Lower lobe of right lung (tissue), 2 donors: ENCODE data around the gene SARNP. TPM values are rescaled to one million over a fixed set of nuclear protein-coding genes. Genes with fewer than 3 reads are reported as not detected.

Experiments used
- ATAC-seq, 2 donors: fragments of 200-7000 bp; cut with Tn5 transposase; one replicate each; pipeline ENCODE4 v1.9.1; 2020 to 2022; ENCODE audit warnings: mild to moderate bottlenecking in 2 of 2, moderate library complexity in 2 of 2
- DNase-seq: peaks from one replicate; pipeline ENCODE4 v3.0.0-alpha.2; 2020
- H3K27ac ChIP-seq: fragments of 200-600 bp; one replicate; pipeline ENCODE4 v1.8.0; 2022
- H3K27me3 ChIP-seq: fragments of 200-600 bp; one replicate; pipeline ENCODE4 v1.8.0; 2022; ENCODE audit warnings: low read depth
- H3K36me3 ChIP-seq: fragments of 200-600 bp; one replicate; pipeline ENCODE4 v1.8.0; 2022; ENCODE audit warnings: mild to moderate bottlenecking
- H3K4me1 ChIP-seq: fragments of 200-600 bp; one replicate; pipeline ENCODE4 v1.8.0; 2022
- H3K4me3 ChIP-seq: fragments of 200-600 bp; one replicate; pipeline ENCODE4 v1.8.0; 2022; ENCODE audit warnings: mild to moderate bottlenecking
- H3K9me3 ChIP-seq: fragments of 200-600 bp; one replicate; pipeline ENCODE4 v1.8.0; 2022
- intact Hi-C: fragments of 100-400 bp; cut with DNase I; formaldehyde crosslinking; loops from one replicate; pipeline ENCODE4 v1.11.0; 2022
- total RNA-seq: library from RNA; stranded (reverse); fragmentation: NEBNext Ultra II Directional; extraction: Animal tissue kit (Norgen Biotek cat#: 25700); gene quantifications from one replicate; pipeline ENCODE4 v1.2.1, GENCODE V29; 2021
- TF ChIP-seq, protein P1 (sequence below): fragments of 200-600 bp; IDR thresholded peaks from one replicate; pipeline ENCODE4 v1.8.0; 2022; ENCODE audit warnings: antibody characterized with exemption, mild to moderate bottlenecking
- donor health status: DM: no; HTN: yes; CAD: no; lungs with severe emphysema.

Gene SARNP
- total RNA-seq, 1 donor from 2014 or later, result 40.1 TPM

DNA sequence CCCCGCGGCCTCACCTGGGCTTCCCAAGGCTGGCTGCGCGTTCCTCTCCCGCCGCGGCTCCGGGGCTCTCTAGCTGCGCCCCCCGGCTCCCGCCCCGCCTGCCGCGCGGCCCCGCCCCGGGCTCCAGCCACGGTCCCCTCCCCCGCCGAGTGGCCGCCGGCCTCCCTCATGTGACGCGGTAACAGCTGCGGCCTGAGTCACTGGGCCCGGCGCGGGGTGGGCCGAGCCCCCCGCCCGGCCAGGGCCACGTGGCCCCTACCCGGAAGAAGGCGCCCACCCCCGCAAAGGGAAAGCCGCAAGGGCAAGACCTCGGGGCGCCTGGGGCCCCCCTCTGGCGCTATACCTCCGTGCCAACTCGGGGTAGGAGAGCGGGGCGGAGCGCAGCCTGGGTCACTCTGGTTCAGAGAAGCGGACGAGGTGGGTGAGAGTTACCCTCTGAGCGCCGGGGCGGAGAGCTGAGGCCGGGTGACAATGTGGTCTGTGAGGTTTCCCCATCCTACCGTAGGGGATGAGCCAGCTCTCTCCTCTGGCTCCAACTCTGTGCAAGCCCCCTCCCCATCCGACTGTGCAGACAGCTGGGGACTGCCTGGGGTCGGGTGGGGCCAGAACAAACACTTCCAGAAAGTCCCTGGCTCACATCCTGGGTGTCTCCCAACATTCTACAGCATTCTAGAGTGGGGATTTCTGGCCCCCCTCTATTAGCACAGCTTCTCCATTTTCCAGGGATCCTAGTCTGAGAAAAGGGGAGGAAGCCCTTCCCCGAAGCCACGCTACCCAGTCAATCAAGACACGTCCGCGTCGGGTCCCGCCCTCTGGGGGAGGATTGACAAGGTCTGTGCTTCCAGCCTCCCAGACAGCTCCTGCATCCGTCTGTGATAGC, 88.3 kb downstream of the SARNP start, which contains the start of gene CD63:
Gene CD63, minus strand, starts transcription at position 71 of the 880 bp plus-strand sequence. CDS start 668 bp downstream, outside the sequence.
- Histone ChIP-seq H3K27ac (peak within 1 kb of the TSS; percentile 98), H3K4me1 (peaks cover 48% of the 10 kb centered on the region), H3K27me3 (no peaks in the 10 kb centered on the region), H3K9me3 (no peaks in the 10 kb centered on the region), H3K36me3 (peaks cover 33% of the 10 kb centered on the region), H3K4me3 (peak within 1 kb of the TSS; percentile 77)
- DNase-seq, result peak; percentile 94
- intact Hi-C loops, result no loop called here
- ATAC-seq, result peak; percentile 90 to 92
- TF ChIP-seq, protein P1, sequence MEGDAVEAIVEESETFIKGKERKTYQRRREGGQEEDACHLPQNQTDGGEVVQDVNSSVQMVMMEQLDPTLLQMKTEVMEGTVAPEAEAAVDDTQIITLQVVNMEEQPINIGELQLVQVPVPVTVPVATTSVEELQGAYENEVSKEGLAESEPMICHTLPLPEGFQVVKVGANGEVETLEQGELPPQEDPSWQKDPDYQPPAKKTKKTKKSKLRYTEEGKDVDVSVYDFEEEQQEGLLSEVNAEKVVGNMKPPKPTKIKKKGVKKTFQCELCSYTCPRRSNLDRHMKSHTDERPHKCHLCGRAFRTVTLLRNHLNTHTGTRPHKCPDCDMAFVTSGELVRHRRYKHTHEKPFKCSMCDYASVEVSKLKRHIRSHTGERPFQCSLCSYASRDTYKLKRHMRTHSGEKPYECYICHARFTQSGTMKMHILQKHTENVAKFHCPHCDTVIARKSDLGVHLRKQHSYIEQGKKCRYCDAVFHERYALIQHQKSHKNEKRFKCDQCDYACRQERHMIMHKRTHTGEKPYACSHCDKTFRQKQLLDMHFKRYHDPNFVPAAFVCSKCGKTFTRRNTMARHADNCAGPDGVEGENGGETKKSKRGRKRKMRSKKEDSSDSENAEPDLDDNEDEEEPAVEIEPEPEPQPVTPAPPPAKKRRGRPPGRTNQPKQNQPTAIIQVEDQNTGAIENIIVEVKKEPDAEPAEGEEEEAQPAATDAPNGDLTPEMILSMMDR, result no peak

DNA sequence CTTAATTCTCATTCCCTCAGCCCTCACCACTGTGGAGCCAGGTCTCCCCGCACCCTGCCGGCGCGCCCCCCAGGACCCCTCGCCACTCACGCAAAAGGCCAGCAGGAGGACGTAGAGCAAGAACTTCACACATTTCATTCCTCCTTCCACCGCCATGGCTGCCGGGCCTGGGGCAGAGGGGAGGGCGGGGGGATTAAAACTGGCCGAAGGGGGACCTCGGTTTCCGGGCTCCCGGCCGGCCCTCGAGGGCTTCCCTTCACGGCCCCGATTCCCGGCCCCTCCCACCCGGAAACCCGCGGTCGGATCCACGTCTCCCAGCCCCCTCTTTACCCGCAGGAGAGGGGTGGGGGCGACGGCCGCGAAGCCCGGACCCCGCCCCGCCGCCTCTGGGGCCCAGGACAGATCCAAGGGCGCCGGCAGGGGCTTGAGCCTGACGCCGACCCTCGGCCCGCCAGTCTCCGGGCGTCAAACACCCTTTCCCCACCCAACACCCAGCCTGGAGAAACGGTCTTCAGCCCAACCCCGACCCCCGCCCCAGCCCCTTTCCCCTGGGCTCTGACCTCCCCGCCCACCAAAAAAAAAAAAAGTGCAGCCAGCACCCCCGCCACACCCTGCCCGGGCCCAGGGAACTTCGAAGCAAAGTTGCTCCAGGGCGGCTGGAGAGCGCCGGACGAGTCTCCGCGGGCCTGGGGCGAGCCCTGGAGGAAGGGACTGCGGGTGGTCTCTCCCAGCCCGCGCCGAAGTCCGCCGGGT, 89.2 kb downstream of the SARNP start:
- intact Hi-C loops, result no loop called here
- TF ChIP-seq, protein P1, result no peak
- no peaks in the 10 kb centered on the region for H3K9me3 ChIP-seq
- peak overlapping the region; percentile 77 for H3K4me3 ChIP-seq
- H3K27ac ChIP-seq, result peak overlapping the region; percentile 98
- H3K36me3 ChIP-seq, result peaks cover 41% of the 10 kb centered on the region
- H3K4me1 ChIP-seq, result peaks cover 48% of the 10 kb centered on the region
- ATAC-seq (peak; percentile 73 to 74), DNase-seq (peak; percentile 89)
- no peaks in the 10 kb centered on the region for H3K27me3 ChIP-seq

DNA sequence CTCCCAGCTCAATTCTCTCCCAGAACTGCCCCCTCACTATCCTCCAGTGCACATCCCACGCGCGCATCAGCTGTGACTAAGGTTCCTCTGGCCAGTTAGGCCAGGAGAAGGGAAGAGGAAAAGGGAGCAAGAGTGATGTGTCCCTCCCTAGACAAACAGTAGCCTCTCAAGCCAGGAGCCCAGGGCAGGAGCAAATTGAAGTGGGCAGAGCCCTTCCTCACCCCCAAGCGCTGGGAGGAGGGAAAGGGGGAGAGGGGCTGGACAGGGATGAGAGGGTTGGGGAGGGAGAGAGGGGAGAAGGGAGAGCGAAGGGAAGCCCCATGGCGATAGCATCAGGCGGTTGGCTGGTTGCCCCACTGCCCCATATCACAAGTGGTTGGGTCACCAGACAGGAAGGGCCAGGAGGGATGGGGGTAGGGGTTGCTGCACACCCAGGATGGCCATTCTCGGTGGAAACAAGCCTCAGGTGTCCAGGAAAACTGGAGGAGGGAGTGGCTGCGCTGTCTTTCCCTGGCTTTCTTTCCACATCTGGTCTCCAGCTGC, 89.8 kb downstream of the SARNP start:
- ATAC-seq (peak; percentile 25 to 29), DNase-seq (peak; percentile 85)
- Histone ChIP-seq H3K36me3 (peaks cover 48% of the 10 kb centered on the region), H3K27ac (peak overlapping the region; percentile 98), H3K27me3 (no peaks in the 10 kb centered on the region), H3K4me1 (peaks cover 48% of the 10 kb centered on the region), H3K9me3 (no peaks in the 10 kb centered on the region), H3K4me3 (peak overlapping the region; percentile 77)
- intact Hi-C loops, result no loop called here
- TF ChIP-seq, protein P1, result no peak

DNA sequence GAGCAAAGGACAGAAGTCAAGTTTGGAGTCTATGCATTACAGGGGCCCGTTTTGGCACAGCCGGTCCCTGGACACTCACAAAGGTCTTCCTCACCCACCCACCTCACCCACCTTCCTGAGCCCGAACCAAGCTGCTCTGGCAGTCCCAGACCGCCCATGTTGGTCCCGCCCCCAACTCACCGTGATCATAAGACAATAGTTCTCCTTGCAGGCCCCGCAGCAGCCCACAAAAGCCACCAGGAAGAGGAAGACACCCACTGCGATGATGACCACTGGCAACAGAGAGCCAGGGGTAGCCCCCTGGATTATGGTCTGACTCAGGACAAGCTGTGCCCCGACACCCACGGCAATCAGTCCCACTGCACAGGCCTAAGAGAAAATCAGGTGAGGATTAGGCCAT, 90.6 kb downstream of the SARNP start:
- Histone ChIP-seq H3K27me3 (no peaks in the 10 kb centered on the region), H3K4me1 (peaks cover 48% of the 10 kb centered on the region), H3K9me3 (no peaks in the 10 kb centered on the region), H3K36me3 (peaks cover 50% of the 10 kb centered on the region), H3K4me3 (peak overlapping the region; percentile 77), H3K27ac (peak overlapping the region; percentile 98)
- TF ChIP-seq, protein P1, result no peak
- DNase-seq (no peak), ATAC-seq (no peak)
- intact Hi-C loops, result no loop called here

DNA sequence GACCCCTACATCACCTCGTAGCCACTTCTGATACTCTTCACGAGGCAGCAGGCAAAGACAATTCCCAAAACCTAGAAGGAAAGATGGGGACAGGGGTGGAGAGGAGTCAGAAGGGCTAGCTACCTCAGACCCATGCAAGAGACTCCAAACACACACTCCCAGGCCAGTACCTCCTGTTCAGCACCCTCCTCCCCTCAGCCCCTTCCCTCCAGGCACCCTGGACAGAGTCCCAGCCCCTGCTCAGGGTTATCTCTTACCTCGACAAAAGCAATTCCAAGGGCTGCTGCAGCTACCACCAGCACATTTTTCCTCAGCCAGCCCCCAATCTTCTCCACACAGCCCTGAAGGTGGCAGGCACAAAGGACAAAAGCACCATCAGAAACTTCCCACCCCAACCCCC, 92.0 kb downstream of the SARNP start:
- DNase-seq (no peak), ATAC-seq (no peak)
- peaks cover 49% of the 10 kb centered on the region for H3K4me1 ChIP-seq
- no peak overlapping the region for H3K27ac ChIP-seq
- intact Hi-C loops, result no loop called here
- TF ChIP-seq, protein P1, result no peak
- no peaks in the 10 kb centered on the region for H3K9me3 ChIP-seq
- no peak overlapping the region for H3K4me3 ChIP-seq
- no peaks in the 10 kb centered on the region for H3K27me3 ChIP-seq
- H3K36me3 ChIP-seq, result peaks cover 50% of the 10 kb centered on the region
